Measurements from ENCODE around the gene SLC1A3.

SLC1A3 gene

GRCh38 chr5:36703245-36703860, 96.9 kb downstream of the SLC1A3 start:
- TF ChIP-seq EZH2phosphoT487 (IDR thresholded peaks at IDR 0.05; ENCODE audit: borderline replicate concordance) = no peak
- TF ChIP-seq, protein P1, sequence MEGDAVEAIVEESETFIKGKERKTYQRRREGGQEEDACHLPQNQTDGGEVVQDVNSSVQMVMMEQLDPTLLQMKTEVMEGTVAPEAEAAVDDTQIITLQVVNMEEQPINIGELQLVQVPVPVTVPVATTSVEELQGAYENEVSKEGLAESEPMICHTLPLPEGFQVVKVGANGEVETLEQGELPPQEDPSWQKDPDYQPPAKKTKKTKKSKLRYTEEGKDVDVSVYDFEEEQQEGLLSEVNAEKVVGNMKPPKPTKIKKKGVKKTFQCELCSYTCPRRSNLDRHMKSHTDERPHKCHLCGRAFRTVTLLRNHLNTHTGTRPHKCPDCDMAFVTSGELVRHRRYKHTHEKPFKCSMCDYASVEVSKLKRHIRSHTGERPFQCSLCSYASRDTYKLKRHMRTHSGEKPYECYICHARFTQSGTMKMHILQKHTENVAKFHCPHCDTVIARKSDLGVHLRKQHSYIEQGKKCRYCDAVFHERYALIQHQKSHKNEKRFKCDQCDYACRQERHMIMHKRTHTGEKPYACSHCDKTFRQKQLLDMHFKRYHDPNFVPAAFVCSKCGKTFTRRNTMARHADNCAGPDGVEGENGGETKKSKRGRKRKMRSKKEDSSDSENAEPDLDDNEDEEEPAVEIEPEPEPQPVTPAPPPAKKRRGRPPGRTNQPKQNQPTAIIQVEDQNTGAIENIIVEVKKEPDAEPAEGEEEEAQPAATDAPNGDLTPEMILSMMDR (conservative IDR thresholded peaks at IDR 0.05; ENCODE audit: low read length) = no peak
- H4K20me1 ChIP-seq (ENCODE audit: insufficient read depth, low read length, poor library complexity, severe bottlenecking) = no peaks in the 10 kb centered on the region
- peaks cover 11% of the 10 kb centered on the region; the same call in 1 of the 2 replicates for H3K79me2 ChIP-seq (ENCODE audit: insufficient read depth, low read length)
- no peaks in the 10 kb centered on the region for H3K9me2 ChIP-seq (replicated peaks; ENCODE audit: low read depth, low read length)
- peaks cover 7% of the 10 kb centered on the region; the same call in 1 of the 2 replicates for H3K9me3 ChIP-seq (ENCODE audit: insufficient read depth, low read depth, low read length)
- no peaks in the 10 kb centered on the region for H3K4me1 ChIP-seq (ENCODE audit: insufficient read depth, low read length, poor library complexity, severe bottlenecking)
- no peaks in the 10 kb centered on the region for H3F3A ChIP-seq (ENCODE audit: low read depth)
- no peaks in the 10 kb centered on the region for H3K27me3 ChIP-seq (ENCODE audit: insufficient read depth, low read length, poor library complexity, severe bottlenecking)
- no peak overlapping the region for H2AFZ ChIP-seq (ENCODE audit: low read length)
- H3K9ac ChIP-seq (ENCODE audit: low read depth, low read length, poor library complexity, severe bottlenecking) = no peak overlapping the region
- no peak overlapping the region for H3K4me2 ChIP-seq (ENCODE audit: low read depth, low read length, poor library complexity, severe bottlenecking)
- H3K4me3 ChIP-seq (ENCODE audit: low read length, poor library complexity, severe bottlenecking) = no peak overlapping the region
- H3K36me3 ChIP-seq (ENCODE audit: insufficient read depth, low read length) = peaks cover 51% of the 10 kb centered on the region

- Histone ChIP-seq H3K9me3 (ENCODE audit: insufficient read depth, low read depth, low read length) (peaks cover 7% of the 10 kb centered on the region; the same call in 1 of the 2 replicates), H4K20me1 (ENCODE audit: insufficient read depth, low read length, poor library complexity, severe bottlenecking) (no peaks in the 10 kb centered on the region), H3K27me3 (ENCODE audit: insufficient read depth, low read length, poor library complexity, severe bottlenecking) (no peaks in the 10 kb centered on the region), H3K4me3 (ENCODE audit: low read length, poor library complexity, severe bottlenecking) (no peak overlapping the region), H3K79me2 (ENCODE audit: insufficient read depth, low read length) (peaks cover 19% of the 10 kb centered on the region; the same call in 1 of the 2 replicates), H3K36me3 (ENCODE audit: insufficient read depth, low read length) (peaks cover 51% of the 10 kb centered on the region), H3K4me1 (ENCODE audit: insufficient read depth, low read length, poor library complexity, severe bottlenecking) (no peaks in the 10 kb centered on the region), H3F3A (ENCODE audit: low read depth) (no peaks in the 10 kb centered on the region), H3K9ac (ENCODE audit: low read depth, low read length, poor library complexity, severe bottlenecking) (no peak overlapping the region), H3K9me2 (replicated peaks; ENCODE audit: low read depth, low read length) (no peaks in the 10 kb centered on the region), H2AFZ (ENCODE audit: low read length) (no peak overlapping the region), H3K4me2 (ENCODE audit: low read depth, low read length, poor library complexity, severe bottlenecking) (no peak overlapping the region)
- no peak for TF ChIP-seq EZH2phosphoT487 (IDR thresholded peaks at IDR 0.05; ENCODE audit: borderline replicate concordance)
- TF ChIP-seq, protein P1 (conservative IDR thresholded peaks at IDR 0.05; ENCODE audit: low read length) = no peak
These were observed 97.7 kb downstream of the SLC1A3 start for GRCh38 chr5:36704131-36704530.

DNA sequence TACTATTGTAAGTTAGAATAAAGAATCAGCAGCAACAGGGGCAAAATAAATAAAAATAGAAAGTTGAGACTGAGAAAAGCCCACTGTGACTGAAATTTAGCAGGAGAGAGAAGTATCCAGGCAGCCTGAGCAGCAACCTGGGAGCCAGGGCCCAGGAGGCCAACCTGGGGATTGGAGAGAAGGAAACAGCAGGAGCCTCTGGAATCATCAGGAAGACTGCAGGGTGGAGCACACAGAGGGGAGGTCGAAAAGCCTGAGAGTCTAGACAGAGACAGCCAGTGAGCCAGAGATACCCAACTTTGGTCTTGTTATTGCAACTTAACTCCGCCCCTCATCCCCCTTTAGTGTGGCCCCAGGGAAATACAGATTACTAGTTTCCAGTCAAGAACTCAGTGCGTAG, 98.6 kb downstream of the SLC1A3 start:
- Histone ChIP-seq H3K9me3 (ENCODE audit: insufficient read depth, low read depth, low read length) (peaks cover 7% of the 10 kb centered on the region; the same call in 1 of the 2 replicates), H2AFZ (ENCODE audit: low read length) (no peak overlapping the region), H3K27me3 (ENCODE audit: insufficient read depth, low read length, poor library complexity, severe bottlenecking) (no peaks in the 10 kb centered on the region), H4K20me1 (ENCODE audit: insufficient read depth, low read length, poor library complexity, severe bottlenecking) (no peaks in the 10 kb centered on the region), H3K9me2 (replicated peaks; ENCODE audit: low read depth, low read length) (no peaks in the 10 kb centered on the region), H3K9ac (ENCODE audit: low read depth, low read length, poor library complexity, severe bottlenecking) (no peak overlapping the region), H3K4me3 (ENCODE audit: low read length, poor library complexity, severe bottlenecking) (no peak overlapping the region), H3K79me2 (ENCODE audit: insufficient read depth, low read length) (peaks cover 28% of the 10 kb centered on the region; the same call in 1 of the 2 replicates), H3K4me2 (ENCODE audit: low read depth, low read length, poor library complexity, severe bottlenecking) (no peak overlapping the region), H3F3A (ENCODE audit: low read depth) (no peaks in the 10 kb centered on the region), H3K36me3 (ENCODE audit: insufficient read depth, low read length) (peaks cover 51% of the 10 kb centered on the region), H3K4me1 (ENCODE audit: insufficient read depth, low read length, poor library complexity, severe bottlenecking) (no peaks in the 10 kb centered on the region)
- TF ChIP-seq, protein P1 (conservative IDR thresholded peaks at IDR 0.05; ENCODE audit: low read length) = no peak
- no peak for TF ChIP-seq EZH2phosphoT487 (IDR thresholded peaks at IDR 0.05; ENCODE audit: borderline replicate concordance)
